ENCODE results near the gene LIFR. TPM values are rescaled to one million over a fixed set of nuclear protein-coding genes. Genes with fewer than 3 reads are reported as not detected.

The LIFR gene
- total RNA-seq, 1 donor from 2014 or later = 45.8 TPM

GRCh38 chr5:38548064-38548759 lies 8.2 kb downstream of the LIFR start:
- TF ChIP-seq CTCF (IDR thresholded peaks at IDR 0.05; ENCODE audit: borderline replicate concordance) = no peak
- Histone ChIP-seq H3K4me3 (peak overlapping the region; percentile 7), H3K9me3 (replicated peaks) (no peaks in the 10 kb centered on the region), H3K36me3 (no peaks in the 10 kb centered on the region), H3K27ac (replicated peaks) (peak overlapping the region; percentile 66), H3K4me1 (peaks cover 91% of the 10 kb centered on the region), H3K27me3 (ENCODE audit: low read depth) (no peaks in the 10 kb centered on the region)
- intact Hi-C loops (cut with micrococcal nuclease) = no loop called here
- DNase-seq = no peak

DNA sequence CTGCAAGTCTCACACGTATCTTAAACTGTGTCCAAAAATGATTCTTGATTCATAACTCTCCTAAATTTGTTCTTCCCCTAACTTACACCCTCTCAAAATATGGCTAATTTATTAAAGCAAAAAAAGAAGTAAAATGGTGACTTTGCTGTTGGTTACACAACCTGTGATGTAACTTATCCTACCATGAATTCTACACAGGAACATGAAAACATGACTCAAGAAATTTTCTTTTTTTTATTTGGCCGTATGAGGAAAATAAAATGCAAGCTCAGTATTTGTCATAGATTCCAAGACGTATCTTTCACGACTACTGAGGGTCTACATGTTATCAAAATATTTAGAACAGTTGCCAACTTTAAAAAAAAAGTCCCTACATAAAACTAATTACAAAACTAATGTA lies 9.2 kb downstream of the LIFR start:
- Histone ChIP-seq H3K4me3 (no peak overlapping the region), H3K27ac (replicated peaks) (peak overlapping the region; percentile 66), H3K27me3 (ENCODE audit: low read depth) (no peaks in the 10 kb centered on the region), H3K36me3 (no peaks in the 10 kb centered on the region), H3K4me1 (peaks cover 91% of the 10 kb centered on the region), H3K9me3 (replicated peaks) (no peaks in the 10 kb centered on the region)
- no peak for DNase-seq
- intact Hi-C loops (cut with micrococcal nuclease) = no loop called here
- no peak for TF ChIP-seq CTCF (IDR thresholded peaks at IDR 0.05; ENCODE audit: borderline replicate concordance)

DNA sequence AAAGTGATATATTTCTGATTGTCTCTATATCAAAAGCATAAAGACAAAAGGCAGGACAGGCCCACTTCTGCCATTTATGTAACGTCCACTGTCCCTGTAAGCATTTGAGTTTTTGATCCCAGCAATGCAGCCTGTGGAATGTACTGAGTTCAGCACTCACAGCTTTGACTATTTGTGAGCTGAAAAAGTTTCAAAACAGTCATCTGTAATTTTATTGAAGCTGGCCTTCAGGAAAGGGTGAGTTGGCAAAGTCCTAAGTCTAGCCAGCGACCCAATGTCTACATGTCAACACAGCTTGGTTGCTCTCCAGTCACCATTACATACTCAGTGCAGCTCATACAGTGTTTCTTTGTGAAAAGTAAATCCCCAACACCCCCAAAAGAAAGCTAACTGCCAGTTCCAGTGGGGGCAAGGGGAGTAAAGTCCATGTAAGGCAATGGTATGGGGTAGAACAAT lies 9.7 kb downstream of the LIFR start:
- DNase-seq = no peak
- Histone ChIP-seq H3K27me3 (ENCODE audit: low read depth) (no peaks in the 10 kb centered on the region), H3K4me3 (no peak overlapping the region), H3K27ac (replicated peaks) (peak overlapping the region; percentile 66), H3K36me3 (no peaks in the 10 kb centered on the region), H3K9me3 (replicated peaks) (no peaks in the 10 kb centered on the region), H3K4me1 (peaks cover 91% of the 10 kb centered on the region)
- no peak for TF ChIP-seq CTCF (IDR thresholded peaks at IDR 0.05; ENCODE audit: borderline replicate concordance)
- intact Hi-C loops (cut with micrococcal nuclease) = no loop called here

- Histone ChIP-seq H3K4me1 (peaks cover 93% of the 10 kb centered on the region), H3K9me3 (replicated peaks) (no peaks in the 10 kb centered on the region), H3K27ac (replicated peaks) (no peak overlapping the region), H3K4me3 (no peak overlapping the region), H3K36me3 (no peaks in the 10 kb centered on the region), H3K27me3 (ENCODE audit: low read depth) (no peaks in the 10 kb centered on the region)
- intact Hi-C loops (cut with micrococcal nuclease) = no loop called here
- no peak for DNase-seq
- no peak for TF ChIP-seq CTCF (IDR thresholded peaks at IDR 0.05; ENCODE audit: borderline replicate concordance)
Measured at GRCh38 chr5:38543886-38544285, 12.6 kb downstream of the LIFR start.

DNA sequence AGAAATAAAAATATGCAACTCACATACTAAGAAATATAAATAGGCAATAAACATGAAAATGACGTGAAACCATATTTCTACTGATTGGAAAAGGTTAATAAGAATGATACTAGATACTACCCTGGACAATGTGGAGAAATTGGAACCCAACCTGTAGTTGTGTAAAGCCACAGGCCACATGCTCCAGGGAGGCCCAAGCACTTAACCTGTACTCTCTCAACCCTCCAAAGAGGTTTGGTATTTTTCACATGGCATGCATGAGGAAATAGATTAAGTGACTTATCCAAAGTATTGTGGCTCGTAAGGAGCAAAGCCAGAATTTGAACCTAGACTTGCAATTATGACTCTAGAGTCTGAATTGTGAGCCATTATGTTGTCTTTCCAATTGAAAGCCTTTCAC lies 13.4 kb downstream of the LIFR start:
- H3K4me1 ChIP-seq = peaks cover 93% of the 10 kb centered on the region
- intact Hi-C loops (cut with micrococcal nuclease) = no loop called here

More for the DNA sequence above, 13.4 kb downstream of the LIFR start:
- DNase-seq = no peak
- Histone ChIP-seq H3K27me3 (ENCODE audit: low read depth) (no peaks in the 10 kb centered on the region), H3K36me3 (no peaks in the 10 kb centered on the region), H3K4me3 (no peak overlapping the region), H3K9me3 (replicated peaks) (no peaks in the 10 kb centered on the region), H3K27ac (replicated peaks) (no peak overlapping the region)
- no peak for TF ChIP-seq CTCF (IDR thresholded peaks at IDR 0.05; ENCODE audit: borderline replicate concordance)

Data from left ventricle myocardium inferior (tissue), 1 donor.